HG02571 (cell line): ENCODE measurements around the gene TAPBPL.

ENCODE experiments used
- ATAC-seq: cut with Tn5 transposase; IDR thresholded peaks from one replicate; pipeline ENCODE4 v1.9.1; 2021; ENCODE audit warnings: mild to moderate bottlenecking, moderate library complexity; ENCODE audit not compliant: unreplicated experiment

Gene TAPBPL

DNA sequence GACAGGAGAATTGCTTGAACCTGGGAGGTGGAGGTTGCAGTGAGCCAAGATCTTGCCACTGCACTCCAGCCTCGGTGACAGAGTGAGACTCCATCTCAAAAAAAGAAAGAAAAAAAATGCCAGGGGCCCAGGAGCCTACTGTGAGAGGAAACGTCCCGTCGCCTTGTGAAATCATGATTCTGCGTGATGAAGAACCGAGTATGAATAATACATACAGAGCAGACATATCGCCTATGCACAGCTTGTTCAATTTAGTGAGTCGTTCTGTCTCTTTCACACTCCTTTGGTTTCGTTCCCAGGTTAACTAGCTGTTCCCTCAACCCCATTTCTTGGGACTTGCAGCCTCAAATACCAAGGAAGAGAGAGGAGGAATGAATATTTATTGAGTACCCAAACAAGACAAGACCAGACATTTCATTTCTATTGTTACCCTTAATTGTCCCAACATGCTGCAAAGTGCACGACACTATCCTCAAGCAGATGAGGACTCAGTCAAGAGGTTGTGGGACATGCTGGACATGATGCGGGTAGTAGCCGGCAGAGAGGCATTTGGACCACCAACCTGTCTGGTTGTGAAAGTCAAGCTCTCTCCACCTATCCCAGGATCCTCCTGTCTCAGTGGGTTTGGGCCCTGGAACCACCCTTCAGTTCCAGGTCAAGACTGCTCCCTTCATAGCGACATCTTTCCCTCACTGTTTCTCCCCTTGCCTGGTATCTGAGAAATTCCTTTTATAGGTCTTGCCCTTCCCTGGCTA, 15.7 kb upstream of the TAPBPL start:
- no peak for ATAC-seq

DNA sequence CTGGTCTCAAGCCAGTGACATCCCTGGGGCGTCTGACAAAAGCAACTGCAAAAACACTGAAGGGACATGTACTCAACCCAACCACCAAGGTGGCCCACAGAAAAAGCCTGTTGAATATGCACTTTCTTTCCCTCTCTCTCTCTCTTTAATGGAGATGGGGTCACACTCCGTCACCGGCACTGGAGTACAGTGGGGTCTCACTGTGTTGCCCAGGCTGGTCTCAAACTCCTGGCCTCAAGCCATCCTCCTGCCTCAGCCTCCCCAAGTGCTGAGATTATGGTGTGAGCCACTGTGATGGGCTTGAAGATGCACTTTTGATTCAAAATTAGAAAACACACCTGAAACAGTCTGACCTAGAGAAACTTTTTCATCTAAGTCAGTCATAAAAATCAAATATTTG, 14.3 kb upstream of the TAPBPL start:
- no peak for ATAC-seq

DNA sequence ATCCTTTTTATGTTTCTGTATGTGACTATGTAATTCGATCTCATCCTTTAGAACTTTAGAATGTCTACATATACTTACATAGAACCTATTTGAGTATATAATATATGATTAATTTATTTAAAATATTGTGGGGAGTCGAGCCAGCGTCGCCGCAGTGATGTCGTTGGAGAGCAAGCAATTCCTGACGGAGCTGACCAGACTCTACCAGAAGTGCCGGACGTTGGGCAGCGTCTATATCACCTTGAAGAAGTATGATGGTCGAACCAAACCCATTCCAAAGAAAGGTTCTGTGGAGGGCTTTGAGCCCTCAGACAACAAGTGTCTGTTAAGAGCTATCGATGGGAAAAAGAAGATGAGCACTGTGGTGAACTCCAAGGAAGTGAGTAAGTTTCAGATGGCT, 13.5 kb upstream of the TAPBPL start:
- ATAC-seq, result no peak

DNA sequence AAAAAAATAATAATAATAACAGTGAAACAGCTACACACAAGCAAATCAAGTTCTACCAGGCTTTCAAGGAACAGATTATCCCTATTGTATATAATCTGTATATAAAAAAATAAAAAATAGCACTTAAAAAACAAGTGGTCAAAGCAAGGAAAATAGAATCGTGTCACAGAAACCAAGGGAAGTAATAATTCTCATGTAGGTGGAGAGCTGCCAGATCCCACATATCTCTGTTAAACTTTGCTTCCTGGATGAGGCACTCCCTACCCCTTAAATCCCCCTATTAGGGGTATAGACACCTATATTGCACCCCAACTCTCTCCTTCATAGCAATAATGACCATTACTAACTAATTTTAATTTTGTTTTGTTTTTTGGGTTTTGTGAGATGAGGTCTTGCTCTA, 11.5 kb upstream of the TAPBPL start:
- ATAC-seq, result no peak

DNA sequence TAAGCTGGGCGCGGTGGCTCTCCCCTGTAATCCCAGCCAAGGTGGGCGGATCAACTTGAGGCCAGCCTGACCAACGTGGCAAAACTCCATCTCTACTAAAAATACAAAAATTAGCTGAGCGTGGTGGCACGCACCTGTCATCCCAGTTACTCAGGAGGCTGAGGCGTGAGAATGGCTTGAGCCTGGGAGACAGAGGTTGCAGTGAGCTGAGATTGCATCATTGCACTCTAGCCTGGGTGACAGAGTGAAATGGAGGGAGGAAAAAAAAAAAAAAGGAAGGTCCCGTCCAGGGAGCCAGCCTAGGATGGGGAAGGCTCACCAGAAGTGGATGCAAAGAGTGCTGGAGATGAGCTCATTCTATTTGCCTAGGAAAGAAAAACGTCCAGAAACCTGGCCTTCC, 9.0 kb upstream of the TAPBPL start:
- no peak for ATAC-seq

DNA sequence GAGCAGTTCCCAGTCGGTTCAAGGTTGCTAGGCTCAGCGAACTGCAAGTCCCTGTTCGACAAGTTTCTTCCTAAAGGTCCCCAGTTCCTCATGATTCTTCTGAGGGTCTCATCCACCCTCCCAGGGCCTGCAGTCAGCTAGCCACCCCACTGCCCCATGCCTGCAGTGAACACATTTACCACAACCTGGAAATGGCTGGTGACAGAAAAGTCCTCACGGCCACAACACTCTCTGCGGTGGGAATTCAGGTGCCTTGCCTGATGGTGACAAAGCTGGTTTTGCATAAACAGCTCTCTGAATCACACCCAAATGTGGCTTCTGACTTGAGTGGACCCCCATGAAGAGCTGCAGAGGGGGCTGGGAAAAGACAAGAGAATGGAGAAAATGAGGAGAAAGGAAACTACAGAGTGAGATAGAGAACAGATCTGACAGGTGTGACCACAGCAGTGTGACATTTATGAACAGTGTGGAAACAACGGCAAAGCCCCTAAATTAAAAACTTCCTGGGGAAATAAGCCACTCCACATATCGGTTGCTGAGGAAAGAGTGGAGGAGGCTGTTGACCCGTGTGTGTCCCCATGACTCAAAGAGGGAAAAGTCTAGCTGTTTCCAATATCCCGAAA, 8.4 kb upstream of the TAPBPL start:
- ATAC-seq, result no peak

DNA sequence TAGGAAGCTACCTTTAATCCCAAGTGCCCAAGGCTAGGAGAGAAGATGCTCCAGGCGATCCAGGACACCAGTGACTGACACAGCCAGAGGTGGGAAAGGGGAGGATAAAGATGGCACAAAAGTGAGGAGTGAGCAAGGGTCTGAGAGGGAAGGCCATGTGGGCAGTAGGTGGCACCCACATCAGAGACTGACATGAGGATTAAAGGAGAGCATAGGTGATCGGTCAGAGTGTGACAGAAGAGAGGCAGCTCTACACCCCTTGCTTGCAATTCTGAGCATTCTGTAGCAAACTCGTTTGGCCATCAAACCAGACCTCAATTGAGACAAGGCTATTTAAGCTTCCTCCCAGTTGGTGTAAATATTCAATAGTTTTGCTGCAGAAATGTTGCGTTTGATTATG, 7.8 kb upstream of the TAPBPL start:
- ATAC-seq, result no peak

DNA sequence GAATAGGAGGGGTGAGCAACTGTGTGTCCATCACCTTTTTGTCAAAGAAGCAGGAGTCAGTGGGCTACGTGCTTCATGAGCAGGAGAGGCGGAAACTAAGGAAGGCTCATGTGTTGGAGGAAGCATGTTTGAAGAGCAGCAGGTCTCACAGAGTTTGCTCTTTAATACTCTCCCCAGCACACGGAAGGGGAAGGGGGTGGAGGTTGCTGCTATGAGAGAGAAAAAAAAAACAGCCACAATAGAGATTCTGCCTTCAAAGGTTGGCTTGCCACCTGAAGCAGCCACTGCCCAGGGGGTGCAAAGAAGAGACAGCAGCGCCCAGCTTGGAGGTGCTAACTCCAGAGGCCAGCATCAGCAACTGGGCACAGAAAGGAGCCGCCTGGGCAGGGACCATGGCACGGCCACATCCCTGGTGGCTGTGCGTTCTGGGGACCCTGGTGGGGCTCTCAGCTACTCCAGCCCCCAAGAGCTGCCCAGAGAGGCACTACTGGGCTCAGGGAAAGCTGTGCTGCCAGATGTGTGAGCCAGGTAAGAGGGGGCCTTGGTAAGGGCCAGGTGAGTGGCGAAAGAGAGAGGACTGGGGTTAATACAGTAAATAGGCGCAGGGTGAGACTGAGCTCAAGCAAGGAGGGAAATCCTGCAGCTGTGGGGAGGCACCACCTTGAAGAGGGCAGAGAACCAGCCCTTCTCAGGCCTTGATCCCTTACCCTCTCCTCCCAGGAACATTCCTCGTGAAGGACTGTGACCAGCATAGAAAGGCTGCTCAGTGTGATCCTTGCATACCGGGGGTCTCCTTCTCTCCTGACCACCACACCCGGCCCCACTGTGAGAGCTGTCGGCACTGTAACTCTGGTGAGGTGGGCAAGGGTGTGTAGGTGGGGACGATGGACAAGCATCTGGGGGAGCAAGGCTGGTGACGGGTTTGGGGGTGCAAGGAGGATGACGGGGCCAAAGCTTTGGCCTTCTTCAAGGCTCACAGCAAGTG, 6.8 kb upstream of the TAPBPL start, which contains the start of gene CD27:
CD27 (plus strand) TSS at position 252 of the 985 bp plus-strand sequence; CDS start at position 393, 141 bp downstream.
- ATAC-seq, result no peak

DNA sequence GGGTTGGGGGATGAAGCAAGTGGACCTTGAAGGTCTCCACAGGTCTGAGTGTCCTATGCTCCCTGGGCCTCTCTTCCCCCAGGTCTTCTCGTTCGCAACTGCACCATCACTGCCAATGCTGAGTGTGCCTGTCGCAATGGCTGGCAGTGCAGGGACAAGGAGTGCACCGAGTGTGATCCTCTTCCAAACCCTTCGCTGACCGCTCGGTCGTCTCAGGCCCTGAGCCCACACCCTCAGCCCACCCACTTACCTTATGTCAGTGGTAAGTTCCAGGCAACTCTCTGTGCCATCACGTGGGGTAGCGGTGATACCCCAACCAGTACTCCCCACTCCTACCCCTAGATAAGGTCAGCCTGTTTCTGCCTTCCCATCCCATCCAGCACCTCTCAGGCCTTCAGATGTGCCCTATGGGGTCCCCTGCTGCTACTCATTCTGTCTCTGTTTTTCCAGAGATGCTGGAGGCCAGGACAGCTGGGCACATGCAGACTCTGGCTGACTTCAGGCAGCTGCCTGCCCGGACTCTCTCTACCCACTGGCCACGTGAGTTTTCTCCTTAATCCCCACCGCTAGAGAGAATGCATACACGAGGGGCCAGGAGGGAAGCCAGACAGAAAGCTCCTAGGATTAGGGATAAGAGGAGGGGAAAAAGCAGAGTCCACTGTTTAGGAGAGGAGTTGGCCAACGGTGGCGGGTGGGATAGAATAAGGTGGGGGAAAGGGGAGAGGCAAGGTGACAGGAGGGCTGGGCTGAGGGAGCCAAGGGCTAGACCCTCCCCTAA, 1.6 kb upstream of the TAPBPL start:
- no peak for ATAC-seq

DNA sequence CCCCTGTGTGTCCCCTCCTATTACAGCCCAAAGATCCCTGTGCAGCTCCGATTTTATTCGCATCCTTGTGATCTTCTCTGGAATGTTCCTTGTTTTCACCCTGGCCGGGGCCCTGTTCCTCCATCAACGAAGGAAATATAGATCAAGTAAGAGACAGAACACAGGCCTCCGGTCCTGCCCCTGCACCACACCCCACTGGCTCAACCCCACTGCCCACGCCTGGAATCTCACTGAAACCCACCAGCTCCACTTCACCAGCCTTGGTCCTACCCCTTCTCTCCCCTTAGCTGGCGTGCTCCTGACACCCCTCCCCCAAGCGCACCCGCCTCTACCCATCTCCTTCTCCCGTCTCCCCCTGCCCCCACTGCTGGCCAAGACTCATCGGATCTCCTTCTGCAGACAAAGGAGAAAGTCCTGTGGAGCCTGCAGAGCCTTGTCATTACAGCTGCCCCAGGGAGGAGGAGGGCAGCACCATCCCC, 934 bp upstream of the TAPBPL start:
- no peak for ATAC-seq

DNA sequence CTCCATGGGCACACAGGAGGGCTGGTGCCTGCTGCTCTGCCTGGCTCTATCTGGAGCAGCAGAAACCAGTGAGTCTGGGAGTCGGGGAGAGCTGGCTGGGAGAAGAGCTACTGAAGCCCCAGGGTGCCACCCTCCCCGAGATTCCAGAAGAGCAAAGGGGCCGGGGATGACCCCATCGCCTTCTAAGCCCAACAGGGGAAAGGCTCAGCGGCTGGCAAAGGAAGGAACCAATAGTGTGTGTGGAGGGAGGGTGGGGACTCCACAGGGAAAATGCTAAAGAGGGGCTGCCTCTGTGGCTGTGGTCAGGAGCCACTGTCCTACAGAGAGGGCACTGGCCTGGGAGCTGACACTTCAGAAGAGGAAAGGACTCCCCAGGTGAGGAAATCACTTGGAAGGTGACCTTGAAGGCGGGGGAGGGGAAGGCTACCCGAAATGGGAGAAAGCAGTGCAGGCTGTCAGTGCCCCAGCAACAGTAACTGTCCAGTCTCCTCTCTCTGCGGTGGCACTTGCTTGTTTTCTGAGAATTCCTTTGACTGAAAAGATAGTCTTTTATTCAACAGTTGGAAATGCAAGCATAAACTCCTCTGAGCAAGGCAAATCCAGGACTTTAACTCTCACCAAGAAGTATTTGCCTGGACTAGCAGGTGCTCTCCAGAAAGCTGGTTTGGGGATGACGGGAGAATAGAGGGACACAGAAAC, 552 bp downstream of the TAPBPL start:
- ATAC-seq, result no peak

DNA sequence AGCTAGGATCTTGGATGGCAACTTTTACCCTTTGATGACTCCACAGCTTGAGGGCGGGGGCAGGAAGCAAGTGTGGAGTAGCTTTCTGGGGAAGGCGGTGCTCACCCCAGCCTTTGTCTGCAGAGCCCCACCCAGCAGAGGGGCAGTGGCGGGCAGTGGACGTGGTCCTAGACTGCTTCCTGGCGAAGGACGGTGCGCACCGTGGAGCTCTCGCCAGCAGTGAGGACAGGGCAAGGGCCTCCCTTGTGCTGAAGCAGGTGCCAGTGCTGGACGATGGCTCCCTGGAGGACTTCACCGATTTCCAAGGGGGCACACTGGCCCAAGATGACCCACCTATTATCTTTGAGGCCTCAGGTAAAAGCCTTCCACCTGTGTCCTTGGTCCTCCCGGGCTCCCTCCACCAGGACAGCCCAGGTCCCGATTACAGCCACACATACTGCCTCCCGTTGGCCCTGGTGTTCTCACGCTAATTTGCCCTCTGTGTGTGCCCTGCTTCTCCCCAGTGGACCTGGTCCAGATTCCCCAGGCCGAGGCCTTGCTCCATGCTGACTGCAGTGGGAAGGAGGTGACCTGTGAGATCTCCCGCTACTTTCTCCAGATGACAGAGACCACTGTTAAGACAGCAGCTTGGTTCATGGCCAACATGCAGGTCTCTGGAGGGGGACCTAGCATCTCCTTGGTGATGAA, 1.2 kb downstream of the TAPBPL start:
- no peak for ATAC-seq

DNA sequence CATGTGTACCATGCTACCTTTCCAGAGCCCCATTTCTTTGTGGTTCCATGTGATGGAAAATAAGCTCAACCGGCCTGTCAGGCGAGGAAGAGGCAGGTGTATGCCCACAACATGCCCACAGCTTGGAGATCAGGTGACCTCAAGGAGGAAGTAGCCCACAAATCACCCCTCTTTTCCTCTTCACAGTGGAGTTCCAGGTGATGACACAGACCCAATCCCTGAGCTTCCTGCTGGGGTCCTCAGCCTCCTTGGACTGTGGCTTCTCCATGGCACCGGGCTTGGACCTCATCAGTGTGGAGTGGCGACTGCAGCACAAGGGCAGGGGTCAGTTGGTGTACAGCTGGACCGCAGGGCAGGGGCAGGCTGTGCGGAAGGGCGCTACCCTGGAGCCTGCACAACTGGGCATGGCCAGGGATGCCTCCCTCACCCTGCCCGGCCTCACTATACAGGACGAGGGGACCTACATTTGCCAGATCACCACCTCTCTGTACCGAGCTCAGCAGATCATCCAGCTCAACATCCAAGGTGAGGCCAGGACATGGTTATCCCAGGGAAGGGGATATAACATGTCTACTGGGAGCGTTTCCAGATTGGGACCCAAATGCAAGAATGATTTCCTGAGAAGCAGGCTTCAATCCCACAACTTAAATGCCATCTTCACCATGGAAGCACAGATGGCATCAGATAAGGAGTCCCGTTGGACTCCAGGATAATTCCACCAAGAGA, 5.5 kb downstream of the TAPBPL start:
- no peak for ATAC-seq

DNA sequence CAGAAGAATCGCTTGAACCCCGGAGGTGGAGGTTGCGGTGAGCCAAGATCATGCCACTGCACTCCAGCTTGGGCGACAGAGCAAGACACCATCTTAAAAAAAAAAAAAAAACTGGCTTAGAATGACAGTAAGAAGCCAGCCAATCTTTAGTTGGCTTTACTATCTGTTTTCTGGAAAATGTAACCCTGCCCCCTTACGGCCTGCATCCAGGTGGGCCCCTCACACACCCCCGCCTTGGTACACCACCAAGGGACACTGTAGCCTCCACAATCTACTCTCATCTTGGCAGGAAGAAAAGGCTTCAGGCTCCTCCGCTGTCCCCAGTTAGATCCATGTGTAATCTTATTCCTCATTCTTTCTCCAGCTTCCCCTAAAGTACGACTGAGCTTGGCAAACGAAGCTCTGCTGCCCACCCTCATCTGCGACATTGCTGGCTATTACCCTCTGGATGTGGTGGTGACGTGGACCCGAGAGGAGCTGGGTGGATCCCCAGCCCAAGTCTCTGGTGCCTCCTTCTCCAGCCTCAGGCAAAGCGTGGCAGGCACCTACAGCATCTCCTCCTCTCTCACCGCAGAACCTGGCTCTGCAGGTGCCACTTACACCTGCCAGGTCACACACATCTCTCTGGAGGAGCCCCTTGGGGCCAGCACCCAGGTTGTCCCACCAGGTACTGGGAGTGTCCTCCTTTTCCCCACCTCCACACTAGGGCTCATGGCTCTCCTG, 6.6 kb downstream of the TAPBPL start:
- no peak for ATAC-seq

DNA sequence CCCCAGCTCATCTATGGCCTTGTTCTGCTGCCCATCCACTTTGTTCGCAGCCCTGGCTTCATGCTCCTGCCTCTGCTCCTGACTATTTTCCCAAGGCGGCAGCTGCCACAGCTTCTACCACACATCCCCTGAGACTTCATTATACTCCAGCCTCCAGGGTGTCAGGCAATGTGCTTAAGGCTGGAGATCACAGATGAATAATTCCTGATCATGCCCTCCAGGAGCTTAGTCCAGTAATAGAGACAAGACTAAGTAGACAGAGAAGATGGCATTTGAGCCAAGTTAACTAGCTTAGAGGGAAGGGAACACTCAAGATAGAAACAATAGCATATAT, 7.1 kb downstream of the TAPBPL start:
- no peak for ATAC-seq

DNA sequence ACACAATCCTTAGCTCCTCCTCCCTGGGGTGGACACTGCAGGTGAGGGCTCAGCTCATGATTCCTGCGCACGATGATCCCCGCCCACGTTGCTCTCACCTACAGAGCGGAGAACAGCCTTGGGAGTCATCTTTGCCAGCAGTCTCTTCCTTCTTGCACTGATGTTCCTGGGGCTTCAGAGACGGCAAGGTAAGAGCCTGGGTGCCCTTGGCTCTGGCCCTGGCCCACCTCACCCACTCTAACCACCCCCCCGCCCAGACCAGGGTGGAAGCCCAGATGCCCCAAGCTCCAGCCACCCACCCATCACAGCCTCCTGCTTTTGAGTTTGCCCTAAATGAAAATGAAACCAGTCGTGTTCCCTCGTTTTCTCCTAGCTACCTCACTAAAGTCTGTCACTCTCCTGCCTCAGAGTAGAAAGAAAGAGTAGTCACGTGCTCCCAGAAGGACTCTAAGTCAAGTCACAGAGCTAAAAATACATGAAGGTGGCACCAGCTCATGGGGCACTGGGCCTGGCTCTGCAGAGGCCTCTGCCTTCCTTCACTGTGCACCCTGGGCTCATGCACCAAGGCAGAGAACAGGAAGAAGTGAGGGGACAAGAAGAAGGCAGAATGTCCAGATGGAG, 9.0 kb downstream of the TAPBPL start:
- no peak for ATAC-seq

DNA sequence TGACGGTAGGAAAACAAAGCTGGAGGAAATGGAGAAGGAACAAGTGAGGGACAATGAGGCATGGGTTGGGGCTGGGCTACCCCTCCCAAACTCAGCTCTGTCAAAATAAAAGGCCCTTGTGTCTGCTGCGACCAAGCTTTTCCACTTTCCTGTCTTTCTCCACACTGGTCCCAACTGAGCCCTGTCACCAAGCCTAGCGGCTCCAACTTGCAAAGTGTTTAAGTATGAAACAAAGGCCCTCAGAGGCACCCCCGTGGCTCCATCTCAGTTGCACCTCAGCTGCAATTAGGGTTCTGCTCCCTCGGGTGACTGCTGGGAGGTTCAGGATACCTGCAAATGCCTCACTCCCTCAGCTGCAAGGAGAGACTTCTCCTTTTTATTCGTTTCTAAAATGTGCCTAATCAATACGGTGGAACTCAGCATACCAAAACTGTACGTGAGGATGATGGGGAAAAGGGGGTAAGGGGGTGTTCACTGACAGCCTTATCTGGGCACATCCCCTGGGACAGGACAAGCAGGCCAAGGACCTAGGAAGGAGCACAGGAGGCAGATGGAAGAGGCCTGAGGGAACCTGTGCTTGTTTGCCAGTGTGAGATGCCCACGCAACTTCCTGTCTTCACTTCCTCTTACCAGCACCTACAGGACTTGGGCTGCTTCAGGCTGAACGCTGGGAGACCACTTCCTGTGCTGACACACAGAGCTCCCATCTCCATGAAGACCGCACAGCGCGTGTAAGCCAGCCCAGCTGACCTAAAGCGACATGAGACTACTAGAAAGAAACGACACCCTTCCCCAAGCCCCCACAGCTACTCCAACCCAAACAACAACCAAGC, 9.8 kb downstream of the TAPBPL start:
- ATAC-seq, result peak; percentile 54
